ENCODE data around the gene TBC1D16. TPM values are rescaled to one million over a fixed set of nuclear protein-coding genes. Genes with fewer than 3 reads are reported as not detected.
A peak's percentile ranks its signal among the peaks of the same experiment; 100 is the strongest.

The TBC1D16 gene
- total RNA-seq, 1 donor from 2014 or later, result 48.8 TPM

- DNase-seq (ENCODE audit: low read depth in 2 of 2), result no peak
These were observed 46.4 kb downstream of the TBC1D16 start for GRCh38 chr17:79989106-79989835.

GRCh38 chr17:79988185-79988971 is 47.3 kb downstream of the TBC1D16 start:
- DNase-seq (ENCODE audit: low read depth in 2 of 2), result peak; percentile 84 to 93

GRCh38 chr17:79987935-79988184 is 47.8 kb downstream of the TBC1D16 start:
- no peak for DNase-seq (ENCODE audit: low read depth in 2 of 2)

GRCh38 chr17:79987187-79987934 is 48.3 kb downstream of the TBC1D16 start:
- DNase-seq (ENCODE audit: low read depth in 2 of 2), result peak in 1 of 2 donors; percentile 36

- peak; percentile 21 to 88 for DNase-seq (ENCODE audit: low read depth in 2 of 2)
These were observed 49.1 kb downstream of the TBC1D16 start for GRCh38 chr17:79986411-79987186.

GRCh38 chr17:79985943-79986391 is 49.7 kb downstream of the TBC1D16 start:
- no peak for DNase-seq (ENCODE audit: low read depth in 2 of 2)

- DNase-seq (ENCODE audit: low read depth in 2 of 2), result no peak
These were observed 50.2 kb downstream of the TBC1D16 start for GRCh38 chr17:79985361-79985942.

- no peak for DNase-seq (ENCODE audit: low read depth in 2 of 2)
These were observed 50.8 kb downstream of the TBC1D16 start for GRCh38 chr17:79984877-79985276.

GRCh38 chr17:79984045-79984840 is 51.4 kb downstream of the TBC1D16 start:
- DNase-seq (ENCODE audit: low read depth in 2 of 2), result no peak

- no peak for DNase-seq (ENCODE audit: low read depth in 2 of 2)
These were observed 52.2 kb downstream of the TBC1D16 start for GRCh38 chr17:79983456-79983855.

GRCh38 chr17:79982986-79983385 is 52.7 kb downstream of the TBC1D16 start:
- DNase-seq (ENCODE audit: low read depth in 2 of 2), result no peak

GRCh38 chr17:79981661-79982101 is 54.0 kb downstream of the TBC1D16 start:
- DNase-seq (ENCODE audit: low read depth in 2 of 2), result no peak

- DNase-seq (ENCODE audit: low read depth in 2 of 2), result no peak
These were observed 54.6 kb downstream of the TBC1D16 start for GRCh38 chr17:79981090-79981489.

GRCh38 chr17:79980246-79981043 is 55.2 kb downstream of the TBC1D16 start:
- no peak for DNase-seq (ENCODE audit: low read depth in 2 of 2)

- no peak for DNase-seq (ENCODE audit: low read depth in 2 of 2)
These were observed 55.9 kb downstream of the TBC1D16 start for GRCh38 chr17:79979816-79980215.

- DNase-seq (ENCODE audit: low read depth in 2 of 2), result peak in 1 of 2 donors; percentile 48
These were observed 56.4 kb downstream of the TBC1D16 start for GRCh38 chr17:79979221-79979741.

GRCh38 chr17:79978548-79978855 is 57.2 kb downstream of the TBC1D16 start:
- DNase-seq (ENCODE audit: low read depth in 2 of 2), result peak in 1 of 2 donors; percentile 46

GRCh38 chr17:79977708-79978547 is 57.7 kb downstream of the TBC1D16 start:
- DNase-seq (ENCODE audit: low read depth in 2 of 2), result no peak
